ENCODE results near the gene ZNF771.

- TF ChIP-seq POLR2A (IDR thresholded peaks at IDR 0.05), result no peak
- no peak for TF ChIP-seq CTCF (IDR thresholded peaks at IDR 0.05)
- TF ChIP-seq POLR2AphosphoS5 (IDR thresholded peaks at IDR 0.05), result no peak
Measured at GRCh38 chr16:30416624-30417528, 9.5 kb downstream of the ZNF771 start.
